ENCODE results near the gene CCDC192. TPM values are rescaled to one million over a fixed set of nuclear protein-coding genes. Genes with fewer than 3 reads are reported as not detected.
A peak's percentile ranks its signal among the peaks of the same experiment; 100 is the strongest.

The CCDC192 gene
- total RNA-seq, 1 donor from 2014 or later: not detected

GRCh38 chr5:127762412-127762811 is 59.2 kb downstream of the CCDC192 start:
- H3K4me3 Mint-ChIP-seq: no peak overlapping the region
- no peaks in the 10 kb centered on the region for H3K36me3 Mint-ChIP-seq
- Histone ChIP-seq H3K9me3 (ENCODE audit: low read depth) (no peaks in the 10 kb centered on the region), H3K9ac (no peak overlapping the region), H3K36me3 (no peaks in the 10 kb centered on the region), H3K4me3 (no peak overlapping the region), H3K4me2 (no peak overlapping the region), H3K27ac (no peak overlapping the region), H2AFZ (replicated peaks) (no peak overlapping the region), H3K79me2 (ENCODE audit: low read depth) (no peaks in the 10 kb centered on the region), H3K27me3 (no peaks in the 10 kb centered on the region), H3F3A (ENCODE audit: low read depth) (no peaks in the 10 kb centered on the region), H4K20me1 (ENCODE audit: low read depth) (no peaks in the 10 kb centered on the region), H3K4me1 (peaks cover 13% of the 10 kb centered on the region)
- H3K27me3 Mint-ChIP-seq (ENCODE audit: insufficient read depth, low read depth): peaks cover 6% of the 10 kb centered on the region
- no peak overlapping the region for H3K27ac Mint-ChIP-seq
- H3K9me3 Mint-ChIP-seq: no peaks in the 10 kb centered on the region
- no peak for DNase-seq (ENCODE audit: low spot score)
- TF ChIP-seq, protein P1, sequence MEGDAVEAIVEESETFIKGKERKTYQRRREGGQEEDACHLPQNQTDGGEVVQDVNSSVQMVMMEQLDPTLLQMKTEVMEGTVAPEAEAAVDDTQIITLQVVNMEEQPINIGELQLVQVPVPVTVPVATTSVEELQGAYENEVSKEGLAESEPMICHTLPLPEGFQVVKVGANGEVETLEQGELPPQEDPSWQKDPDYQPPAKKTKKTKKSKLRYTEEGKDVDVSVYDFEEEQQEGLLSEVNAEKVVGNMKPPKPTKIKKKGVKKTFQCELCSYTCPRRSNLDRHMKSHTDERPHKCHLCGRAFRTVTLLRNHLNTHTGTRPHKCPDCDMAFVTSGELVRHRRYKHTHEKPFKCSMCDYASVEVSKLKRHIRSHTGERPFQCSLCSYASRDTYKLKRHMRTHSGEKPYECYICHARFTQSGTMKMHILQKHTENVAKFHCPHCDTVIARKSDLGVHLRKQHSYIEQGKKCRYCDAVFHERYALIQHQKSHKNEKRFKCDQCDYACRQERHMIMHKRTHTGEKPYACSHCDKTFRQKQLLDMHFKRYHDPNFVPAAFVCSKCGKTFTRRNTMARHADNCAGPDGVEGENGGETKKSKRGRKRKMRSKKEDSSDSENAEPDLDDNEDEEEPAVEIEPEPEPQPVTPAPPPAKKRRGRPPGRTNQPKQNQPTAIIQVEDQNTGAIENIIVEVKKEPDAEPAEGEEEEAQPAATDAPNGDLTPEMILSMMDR (IDR thresholded peaks at IDR 0.05): no peak
- TF ChIP-seq EZH2 (IDR thresholded peaks at IDR 0.05) (no peak), EZH2phosphoT487 (IDR thresholded peaks at IDR 0.05) (no peak)
- H3K4me1 Mint-ChIP-seq: peaks cover 8% of the 10 kb centered on the region

GRCh38 chr5:127766676-127767335 is 63.6 kb downstream of the CCDC192 start:
- H3K4me2 ChIP-seq: no peak overlapping the region
- peak overlapping the region; percentile 4 for H3K27ac Mint-ChIP-seq
- TF ChIP-seq, protein P1 (IDR thresholded peaks at IDR 0.05): no peak
- no peak for TF ChIP-seq EZH2 (IDR thresholded peaks at IDR 0.05)
- TF ChIP-seq EZH2phosphoT487 (IDR thresholded peaks at IDR 0.05): no peak

GRCh38 chr5:127769386-127769785 is 66.2 kb downstream of the CCDC192 start:
- no peak overlapping the region for H3K27ac Mint-ChIP-seq
- TF ChIP-seq EZH2phosphoT487 (IDR thresholded peaks at IDR 0.05) (no peak), EZH2 (IDR thresholded peaks at IDR 0.05) (no peak)
- TF ChIP-seq, protein P1 (IDR thresholded peaks at IDR 0.05): no peak
- Histone ChIP-seq H3F3A (ENCODE audit: low read depth) (no peaks in the 10 kb centered on the region), H3K27me3 (no peaks in the 10 kb centered on the region), H3K36me3 (no peaks in the 10 kb centered on the region), H3K4me2 (no peak overlapping the region), H3K79me2 (ENCODE audit: low read depth) (no peaks in the 10 kb centered on the region), H3K27ac (no peak overlapping the region), H2AFZ (replicated peaks) (no peak overlapping the region), H3K9ac (no peak overlapping the region), H3K4me3 (no peak overlapping the region), H4K20me1 (ENCODE audit: low read depth) (no peaks in the 10 kb centered on the region), H3K9me3 (ENCODE audit: low read depth) (no peaks in the 10 kb centered on the region), H3K4me1 (peaks cover 6% of the 10 kb centered on the region)
- no peak for DNase-seq (ENCODE audit: low spot score)
- H3K4me1 Mint-ChIP-seq: peaks cover 17% of the 10 kb centered on the region
- no peak overlapping the region for H3K4me3 Mint-ChIP-seq
- peaks cover 5% of the 10 kb centered on the region for H3K27me3 Mint-ChIP-seq (ENCODE audit: insufficient read depth, low read depth)
- H3K9me3 Mint-ChIP-seq: no peaks in the 10 kb centered on the region
- no peaks in the 10 kb centered on the region for H3K36me3 Mint-ChIP-seq

More at GRCh38 chr5:127766676-127767335, 63.6 kb downstream of the CCDC192 start:
- no peaks in the 10 kb centered on the region for H3K27me3 ChIP-seq
- no peaks in the 10 kb centered on the region for H3K36me3 ChIP-seq
- peak overlapping the region; percentile 38 for H3K27ac ChIP-seq
- no peaks in the 10 kb centered on the region for H4K20me1 ChIP-seq (ENCODE audit: low read depth)
- no peaks in the 10 kb centered on the region for H3K27me3 Mint-ChIP-seq (ENCODE audit: insufficient read depth, low read depth)
- H3F3A ChIP-seq (ENCODE audit: low read depth): no peaks in the 10 kb centered on the region
- no peaks in the 10 kb centered on the region for H3K36me3 Mint-ChIP-seq
- H3K9me3 Mint-ChIP-seq: no peaks in the 10 kb centered on the region
- no peaks in the 10 kb centered on the region for H3K79me2 ChIP-seq (ENCODE audit: low read depth)
- no peak overlapping the region for H3K4me3 ChIP-seq
- no peak for DNase-seq (ENCODE audit: low spot score)
- H3K4me3 Mint-ChIP-seq: no peak overlapping the region
- H3K9me3 ChIP-seq (ENCODE audit: low read depth): no peaks in the 10 kb centered on the region
- H2AFZ ChIP-seq (replicated peaks): no peak overlapping the region
- peaks cover 6% of the 10 kb centered on the region for H3K4me1 ChIP-seq
- H3K4me1 Mint-ChIP-seq: peaks cover 17% of the 10 kb centered on the region
- no peak overlapping the region for H3K9ac ChIP-seq
